RWPE1 (cell line): Measurements from ENCODE around the gene OTOS.
A peak's percentile ranks its signal among the peaks of the same experiment; 100 is the strongest.

Experiments used
- CTCF ChIA-PET: fragments of 350-600 bp; sonication (Branson Sonifier 250); formaldehyde crosslinking; extraction: SDS; loops from one replicate; lab custom pipeline; 2021; lab: Yijun Ruan, JAX
- POLR2A ChIA-PET: fragments of 400-600 bp; formaldehyde crosslinking; extraction: SDS; loops from one replicate; lab custom pipeline; 2020; ENCODE audit warnings: antibody characterized with exemption; ENCODE audit not compliant: low non-redundant PET; lab: Yijun Ruan, JAX
- DNase-seq: peaks from one replicate; pipeline ENCODE4 v3.0.0; 2012; ENCODE audit warnings: low spot score
- H3K27ac ChIP-seq: fragments of 450-650 bp; 2 replicates; pipeline ENCODE4 v1.5.1; 2017
- TF ChIP-seq, protein P1 (sequence below): fragments of 450-650 bp; conservative IDR thresholded peaks from 2 replicates; pipeline ENCODE4 v1.5.1; 2017; ENCODE audit warnings: low read depth, mild to moderate bottlenecking

Gene OTOS

GRCh38 chr2:240155048-240155744 lies 14.7 kb upstream of the OTOS start:
- H3K27ac ChIP-seq: no peak overlapping the region
- ChIA-PET POLR2A (no interaction called here), CTCF (interaction anchor here (0.6 to 0.7 kb wide), 3 partner anchors 12 to 89 kb away, joined by 3 to 5 read pairs (median 3); no protein-coding TSS in a partner anchor)
- TF ChIP-seq, protein P1, sequence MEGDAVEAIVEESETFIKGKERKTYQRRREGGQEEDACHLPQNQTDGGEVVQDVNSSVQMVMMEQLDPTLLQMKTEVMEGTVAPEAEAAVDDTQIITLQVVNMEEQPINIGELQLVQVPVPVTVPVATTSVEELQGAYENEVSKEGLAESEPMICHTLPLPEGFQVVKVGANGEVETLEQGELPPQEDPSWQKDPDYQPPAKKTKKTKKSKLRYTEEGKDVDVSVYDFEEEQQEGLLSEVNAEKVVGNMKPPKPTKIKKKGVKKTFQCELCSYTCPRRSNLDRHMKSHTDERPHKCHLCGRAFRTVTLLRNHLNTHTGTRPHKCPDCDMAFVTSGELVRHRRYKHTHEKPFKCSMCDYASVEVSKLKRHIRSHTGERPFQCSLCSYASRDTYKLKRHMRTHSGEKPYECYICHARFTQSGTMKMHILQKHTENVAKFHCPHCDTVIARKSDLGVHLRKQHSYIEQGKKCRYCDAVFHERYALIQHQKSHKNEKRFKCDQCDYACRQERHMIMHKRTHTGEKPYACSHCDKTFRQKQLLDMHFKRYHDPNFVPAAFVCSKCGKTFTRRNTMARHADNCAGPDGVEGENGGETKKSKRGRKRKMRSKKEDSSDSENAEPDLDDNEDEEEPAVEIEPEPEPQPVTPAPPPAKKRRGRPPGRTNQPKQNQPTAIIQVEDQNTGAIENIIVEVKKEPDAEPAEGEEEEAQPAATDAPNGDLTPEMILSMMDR: no peak
- DNase-seq: no peak

DNA sequence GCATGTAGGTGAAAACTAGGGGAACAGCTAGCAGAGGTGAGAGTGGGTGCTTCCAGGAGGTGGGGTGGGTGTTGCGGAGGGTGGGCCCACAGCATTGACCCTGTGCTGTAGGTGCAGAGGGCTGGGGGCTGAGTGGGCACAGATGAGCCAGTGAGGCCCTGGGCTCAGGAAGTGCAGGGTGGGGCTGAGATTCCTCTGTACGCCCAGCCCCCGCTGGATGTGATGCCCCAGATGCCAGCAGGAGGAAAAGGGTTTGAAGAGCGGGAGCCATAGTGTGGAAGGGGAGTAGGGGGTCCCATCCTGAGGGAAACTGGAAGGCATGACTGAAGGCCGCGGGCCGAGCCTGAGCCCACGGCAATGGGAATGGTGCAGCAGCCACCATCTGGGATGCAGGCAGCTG lies 14.1 kb upstream of the OTOS start:
- CTCF ChIA-PET: interaction anchor here (0.6 to 0.7 kb wide), 3 partner anchors 15 to 90 kb away, joined by 3 read pairs; no protein-coding TSS in a partner anchor
- POLR2A ChIA-PET: no interaction called here
- DNase-seq: no peak
- TF ChIP-seq, protein P1: no peak
- no peak overlapping the region for H3K27ac ChIP-seq

- POLR2A ChIA-PET: no interaction called here
- DNase-seq: no peak
- CTCF ChIA-PET: interaction anchor here (0.7 kb wide), 1 partner anchor 13 kb away, joined by 6 read pairs; the partner anchor contains the start of gene OTOS
- no peak overlapping the region for H3K27ac ChIP-seq
- TF ChIP-seq, protein P1: no peak
Measured at GRCh38 chr2:240153418-240153817, 13.0 kb upstream of the OTOS start.

DNA sequence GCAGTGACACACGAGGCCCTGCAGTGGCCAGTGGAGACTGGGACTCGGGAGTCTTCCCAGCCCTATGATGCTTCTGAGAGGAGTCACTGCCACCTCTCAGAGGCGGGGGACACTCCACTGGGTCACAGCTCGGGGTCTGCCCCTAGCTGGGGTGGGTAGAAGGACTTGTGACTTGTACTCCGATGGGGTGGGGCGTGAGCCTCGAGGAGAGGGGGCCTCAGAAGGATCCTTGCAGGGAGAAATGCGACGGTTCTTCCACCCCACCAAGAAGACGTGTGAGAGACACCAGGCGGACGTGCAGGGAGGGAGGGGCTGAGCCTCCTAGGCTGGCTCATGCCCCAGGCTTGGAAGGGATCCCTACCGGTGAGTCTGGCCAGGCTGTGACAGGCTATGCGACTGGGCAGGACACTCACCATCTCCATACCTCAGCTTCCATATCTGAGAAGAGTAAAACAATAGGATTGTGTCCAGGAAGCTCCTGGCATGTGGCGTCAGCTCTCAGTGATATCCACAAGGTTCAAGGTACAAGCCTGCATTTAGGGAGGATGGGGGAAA lies 11.1 kb upstream of the OTOS start:
- CTCF ChIA-PET: interaction anchor here (0.6 to 1.2 kb wide), 4 partner anchors 17 to 287 kb away, joined by 3 read pairs; no protein-coding TSS in a partner anchor
- no peak overlapping the region for H3K27ac ChIP-seq
- no peak for DNase-seq
- POLR2A ChIA-PET: no interaction called here
- TF ChIP-seq, protein P1: no peak

DNA sequence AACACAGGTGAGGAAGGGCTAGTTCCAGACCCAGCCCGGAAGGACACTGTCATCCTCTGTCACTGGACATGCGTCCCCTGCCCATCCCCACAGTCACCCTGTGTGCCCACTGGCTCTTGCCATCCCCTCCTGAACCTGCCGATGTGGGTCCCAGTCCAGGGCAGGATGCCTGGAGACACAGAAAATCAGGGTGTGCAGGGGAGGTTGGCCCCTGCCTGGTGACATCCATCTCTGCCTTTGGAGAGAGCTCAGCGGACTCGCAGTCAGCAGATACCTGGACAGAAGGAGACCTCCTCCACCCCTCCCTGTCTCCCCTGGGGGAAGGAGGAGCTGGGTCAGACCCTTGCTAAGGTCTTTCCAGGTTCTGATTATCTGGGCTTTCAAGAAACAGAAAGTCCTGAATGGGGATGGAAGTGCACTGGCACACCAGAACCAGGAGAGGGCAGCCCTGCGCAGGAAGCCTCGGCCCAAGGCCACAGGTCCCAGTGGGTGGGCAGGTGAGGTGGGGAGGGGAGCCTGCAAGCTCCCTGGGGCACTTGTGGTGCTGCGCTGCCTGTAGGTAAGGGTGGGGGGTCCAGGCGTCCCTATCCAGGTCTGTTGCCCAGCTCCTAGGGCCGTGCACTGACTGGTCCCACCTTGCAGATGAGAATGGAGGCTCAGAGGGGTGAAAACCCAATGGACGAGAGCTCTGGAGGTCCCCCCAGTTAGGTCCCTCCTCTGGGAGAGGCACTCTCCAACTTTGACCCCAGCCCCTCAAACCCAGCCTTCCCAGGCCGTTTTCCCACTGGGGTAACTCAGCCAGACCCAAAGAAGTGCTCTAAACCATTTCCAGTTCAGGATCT lies 9.7 kb upstream of the OTOS start:
- ChIA-PET CTCF (interaction anchor here (0.6 to 1.5 kb wide), 8 partner anchors 10 to 289 kb away, joined by 3 to 6 read pairs (median 4); partner anchors contain the start of genes OR6B3 and OTOS), POLR2A (no interaction called here)
- TF ChIP-seq, protein P1: peak; percentile 80
- peak; percentile 65 for DNase-seq
- H3K27ac ChIP-seq: no peak overlapping the region

- CTCF ChIA-PET: interaction anchor here (0.7 to 0.8 kb wide), 2 partner anchors 55 to 693 kb away, joined by 3 read pairs; no protein-coding TSS in a partner anchor
- POLR2A ChIA-PET: no interaction called here
- TF ChIP-seq, protein P1: no peak
- DNase-seq: no peak
- no peak overlapping the region for H3K27ac ChIP-seq
Measured at GRCh38 chr2:240147911-240148587, 7.6 kb upstream of the OTOS start.
